CD4-positive, alpha-beta T cell treated with Interleukin-1 beta for 1 hour (primary cell): ENCODE data around the gene CYP2D6.
A peak's percentile ranks its signal among the peaks of the same experiment; 100 is the strongest.
"Not testable (repeated sequence)": the region's sequence is repeated elsewhere in the genome, so short reads cannot be mapped to it uniquely, and the experiment has no call there.

Experiments
- DNase-seq, 2 donors: peaks; one replicate each; pipeline ENCODE4 v3.0.0-alpha.2; 2020 to 2022

Gene CYP2D6

DNA sequence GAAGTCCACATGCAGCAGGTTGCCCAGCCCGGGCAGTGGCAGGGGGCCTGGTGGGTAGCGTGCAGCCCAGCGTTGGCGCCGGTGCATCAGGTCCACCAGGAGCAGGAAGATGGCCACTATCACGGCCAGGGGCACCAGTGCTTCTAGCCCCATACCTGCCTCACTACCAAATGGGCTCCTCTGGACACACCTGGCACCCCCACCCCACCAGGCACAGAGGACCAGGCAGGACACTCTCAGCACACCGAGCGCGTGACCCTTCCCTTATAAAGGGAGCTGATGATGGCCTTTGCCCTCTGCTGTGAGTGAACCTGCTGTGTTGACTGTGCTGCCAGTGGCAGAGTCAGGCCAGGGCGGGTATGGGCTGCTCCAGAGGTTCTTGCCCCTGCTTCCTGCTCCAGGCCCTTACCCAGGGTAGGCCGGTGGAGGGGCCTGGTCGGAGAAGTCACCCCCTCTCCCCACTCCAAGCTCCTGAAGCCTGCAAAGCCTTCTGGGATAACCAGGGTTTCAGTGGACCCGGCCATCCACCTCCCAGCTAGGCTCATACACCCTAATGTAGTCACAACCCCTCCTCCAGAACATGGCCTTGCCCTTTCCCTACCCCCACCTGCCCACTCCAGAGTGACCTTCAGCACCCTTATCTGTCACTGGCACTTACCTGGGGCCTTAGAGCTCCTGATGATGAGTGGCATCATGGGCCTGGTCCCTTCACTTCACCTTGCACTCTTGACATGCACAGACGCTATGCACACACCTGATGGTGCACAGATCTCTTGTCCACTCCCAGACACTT is at the start of gene CYP2D6:
Gene CYP2D6, minus strand, starts transcription at position 172 of the 793 bp plus-strand sequence. Its CDS starts 19 bp downstream, at position 153.
- DNase-seq, result not testable (repeated sequence)

DNA sequence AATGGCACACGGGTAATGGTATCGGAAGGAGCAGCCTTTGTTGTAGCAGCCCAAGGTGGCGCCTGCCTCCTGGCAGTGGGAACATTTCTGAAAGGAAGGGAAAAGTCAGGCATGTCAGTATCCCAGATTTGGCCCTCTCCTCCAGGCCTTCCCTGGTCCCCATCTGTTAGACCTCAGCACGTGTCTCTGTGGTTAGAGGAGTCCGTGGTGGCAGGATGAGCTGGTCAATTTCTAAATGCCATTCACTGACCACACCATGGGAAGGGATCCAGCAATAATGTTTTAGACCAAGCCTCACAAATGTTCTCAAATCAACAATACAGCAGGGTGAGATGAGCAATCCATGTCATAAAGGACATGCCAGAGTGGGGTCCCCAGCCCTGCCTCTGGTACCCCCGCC is 49.0 kb upstream of the CYP2D6 start:
- no peak for DNase-seq

DNA sequence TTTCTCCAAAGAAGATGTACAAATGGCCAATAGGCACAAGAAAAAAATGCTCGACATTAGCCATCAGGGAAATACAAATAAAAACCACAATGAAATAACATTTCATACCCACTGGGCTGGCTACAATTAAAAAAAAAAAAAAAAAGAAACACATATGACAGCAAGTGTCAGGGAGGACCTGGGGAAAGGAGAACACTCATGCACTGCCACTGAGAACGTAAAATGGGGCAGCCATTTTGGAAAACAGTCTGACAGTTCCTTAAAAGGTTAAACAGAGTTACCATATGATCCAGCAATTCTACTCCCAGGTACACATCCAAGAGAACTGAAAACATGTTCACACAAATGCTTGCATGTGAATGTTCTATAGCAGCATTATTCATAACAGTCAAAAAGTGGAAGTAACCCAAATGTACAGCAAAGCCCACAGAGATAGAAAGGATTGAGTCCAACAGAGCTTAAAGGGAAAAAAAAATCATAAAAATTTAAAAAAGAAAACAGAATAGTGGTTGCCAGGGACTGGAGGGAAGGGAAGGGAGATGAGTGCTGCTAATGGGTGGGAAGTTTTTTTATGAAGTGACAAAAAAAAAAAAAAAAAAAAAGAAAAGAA is 48.4 kb upstream of the CYP2D6 start:
- DNase-seq, result no peak

DNA sequence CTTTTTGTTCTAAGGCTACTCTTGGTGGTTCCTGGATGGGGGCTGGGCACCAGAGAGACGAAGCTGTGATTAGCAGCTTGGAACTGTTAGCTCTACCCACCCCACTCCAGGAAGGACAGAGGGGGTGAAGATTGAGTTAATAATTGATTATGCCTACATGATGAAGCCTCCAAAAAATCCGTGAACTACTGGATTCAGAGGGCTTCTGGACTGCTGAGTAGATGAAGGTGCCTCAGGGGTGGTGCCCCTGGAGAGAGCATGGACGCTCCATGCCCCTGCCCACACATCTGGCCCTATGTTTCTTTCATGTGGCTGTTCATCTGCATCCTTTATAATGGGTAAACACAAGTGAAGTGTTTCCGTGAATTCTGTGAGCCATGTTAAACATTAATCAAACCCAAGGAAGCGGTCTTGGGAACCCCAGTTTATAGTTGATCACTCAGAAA is 47.3 kb upstream of the CYP2D6 start:
- DNase-seq, result no peak

DNA sequence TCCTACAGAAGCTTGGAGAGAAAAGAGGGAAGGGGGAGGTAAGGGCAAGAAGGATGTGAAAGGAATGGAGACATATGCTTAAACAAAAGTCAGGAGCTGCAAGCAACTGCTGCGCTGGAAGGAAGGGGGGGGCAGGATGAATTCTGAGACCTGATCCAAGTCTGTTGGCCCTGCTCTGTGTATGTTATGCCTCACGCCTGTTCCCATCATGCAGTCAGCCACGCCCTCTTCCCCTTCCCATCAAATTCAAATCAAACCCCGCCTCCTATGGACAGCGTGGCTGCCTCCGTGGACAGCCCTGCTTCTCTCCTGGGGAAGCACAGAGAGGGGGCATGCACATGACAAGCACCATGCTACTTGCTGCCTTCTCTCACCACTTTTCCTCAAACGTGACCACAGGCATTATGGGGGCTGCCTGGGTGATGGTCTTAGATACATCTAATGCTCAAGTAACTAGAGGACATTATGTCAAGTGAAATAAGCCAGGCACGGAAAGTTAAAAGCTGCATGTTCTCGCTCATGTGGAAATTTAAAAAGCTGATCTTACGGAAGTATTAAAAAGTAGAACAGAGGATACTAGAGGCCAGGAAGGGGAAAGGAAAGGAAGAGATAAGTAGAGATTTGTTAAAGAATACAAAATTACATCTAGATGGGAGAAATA is 45.8 kb upstream of the CYP2D6 start:
- DNase-seq, result no peak

- DNase-seq, result no peak
Measured at GRCh38 chr22:42174062-42174461, 43.5 kb upstream of the CYP2D6 start.

DNA sequence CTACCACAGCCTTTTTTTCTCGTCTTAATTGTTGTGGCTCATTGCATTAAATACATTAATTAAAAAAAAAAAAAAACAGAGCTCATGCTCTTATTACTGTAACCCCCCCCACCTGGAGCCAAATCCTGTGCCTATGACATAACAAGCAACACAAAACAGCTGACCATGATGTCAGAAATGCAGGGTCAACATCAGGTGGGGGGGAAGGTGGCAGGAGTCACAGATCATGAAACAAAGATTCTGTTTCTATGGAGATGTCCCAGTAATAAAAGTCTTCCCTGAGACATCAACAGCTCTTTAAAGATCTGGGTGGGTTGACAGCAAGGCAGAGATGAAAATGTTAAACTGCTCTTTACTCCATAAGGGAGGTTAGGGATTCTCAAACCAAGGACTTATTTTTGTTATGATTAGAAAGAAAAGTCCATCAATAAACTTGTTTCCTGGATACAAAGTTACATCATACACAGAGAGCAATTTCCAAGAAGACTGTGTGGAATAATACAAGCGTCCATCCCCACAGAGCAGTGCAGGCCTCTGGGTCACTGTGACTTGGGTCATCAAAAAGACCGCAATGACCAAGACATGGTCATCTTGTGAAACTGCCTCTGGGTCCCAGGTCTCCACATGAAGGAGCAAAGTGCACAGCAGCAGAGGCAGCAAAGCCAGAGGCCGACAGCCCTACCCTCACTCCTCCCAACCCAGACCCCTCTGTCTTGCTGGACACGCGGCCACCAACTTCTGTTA is 42.7 kb upstream of the CYP2D6 start:
- DNase-seq, result no peak

DNA sequence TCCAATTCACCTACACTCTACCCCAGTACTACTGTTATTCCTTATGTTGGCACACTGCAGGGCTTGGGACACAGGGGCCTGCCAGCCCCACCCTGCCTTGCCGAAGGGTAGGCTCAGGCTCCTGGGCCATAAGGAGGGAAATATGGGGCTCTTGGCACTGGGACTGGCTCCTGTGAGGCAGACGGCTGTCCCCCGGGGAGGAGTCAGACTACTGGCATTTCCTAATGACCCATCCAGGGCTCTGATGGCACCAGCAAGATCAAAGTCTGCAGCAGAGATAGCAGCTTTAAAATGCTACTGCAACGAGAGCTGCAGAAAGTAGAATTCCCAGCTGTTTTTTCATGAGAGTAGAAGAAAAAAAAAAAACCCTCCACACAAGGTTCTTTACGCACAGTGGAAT is 42.2 kb upstream of the CYP2D6 start:
- no peak for DNase-seq

GRCh38 chr22:42171946-42172719 is 41.5 kb upstream of the CYP2D6 start:
- DNase-seq, result no peak

DNA sequence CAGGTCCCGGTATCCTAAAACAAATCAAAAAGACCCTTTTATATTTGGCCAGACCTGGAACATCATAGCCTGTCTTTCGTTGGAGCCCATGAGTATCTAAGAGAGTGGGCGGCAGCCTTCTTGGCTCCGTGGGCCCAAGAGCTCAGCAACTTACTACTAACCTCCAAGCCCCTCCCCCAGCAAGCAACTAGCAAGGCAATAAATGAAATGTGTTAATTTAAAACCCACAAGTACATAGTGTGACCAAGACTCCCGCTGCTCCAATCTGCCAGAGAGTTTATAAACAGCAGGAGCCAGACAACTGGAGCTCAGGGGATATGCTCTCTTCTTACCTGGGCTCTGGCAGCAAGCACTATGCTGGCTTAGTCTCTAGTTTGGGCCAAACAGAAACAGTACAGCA is 40.8 kb upstream of the CYP2D6 start:
- no peak for DNase-seq

DNA sequence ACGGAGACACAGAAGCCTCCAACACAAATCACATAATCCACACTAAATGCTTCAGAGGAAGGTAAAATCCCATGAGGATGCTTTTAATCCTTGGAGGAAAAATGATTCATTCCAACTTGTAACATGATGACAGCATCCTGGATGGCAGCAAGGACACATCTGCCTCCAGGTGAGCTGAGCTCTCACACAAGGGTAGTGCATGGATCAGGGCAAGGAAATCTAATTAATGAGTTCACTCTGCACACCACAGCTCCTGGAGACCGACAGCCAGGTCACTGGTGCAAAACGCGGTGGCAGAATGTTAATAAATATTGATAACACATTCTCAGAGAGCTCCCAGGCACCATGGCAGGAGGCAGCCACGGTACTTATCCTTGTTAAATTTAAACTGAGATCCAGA is 40.3 kb upstream of the CYP2D6 start:
- DNase-seq, result no peak

- peak; percentile 74 to 77 for DNase-seq
Measured at GRCh38 chr22:42169055-42169469, 38.5 kb upstream of the CYP2D6 start.

- no peak for DNase-seq
Measured at GRCh38 chr22:42168476-42168875, 37.9 kb upstream of the CYP2D6 start.

- no peak for DNase-seq
Measured at GRCh38 chr22:42167066-42167465, 36.5 kb upstream of the CYP2D6 start.

GRCh38 chr22:42164901-42165300 is 34.3 kb upstream of the CYP2D6 start:
- no peak for DNase-seq

- no peak for DNase-seq
Measured at GRCh38 chr22:42163515-42163914, 32.9 kb upstream of the CYP2D6 start.

GRCh38 chr22:42162728-42163489 is 32.3 kb upstream of the CYP2D6 start:
- DNase-seq, result no peak

GRCh38 chr22:42160830-42161696 is 30.5 kb upstream of the CYP2D6 start:
- DNase-seq, result no peak

DNA sequence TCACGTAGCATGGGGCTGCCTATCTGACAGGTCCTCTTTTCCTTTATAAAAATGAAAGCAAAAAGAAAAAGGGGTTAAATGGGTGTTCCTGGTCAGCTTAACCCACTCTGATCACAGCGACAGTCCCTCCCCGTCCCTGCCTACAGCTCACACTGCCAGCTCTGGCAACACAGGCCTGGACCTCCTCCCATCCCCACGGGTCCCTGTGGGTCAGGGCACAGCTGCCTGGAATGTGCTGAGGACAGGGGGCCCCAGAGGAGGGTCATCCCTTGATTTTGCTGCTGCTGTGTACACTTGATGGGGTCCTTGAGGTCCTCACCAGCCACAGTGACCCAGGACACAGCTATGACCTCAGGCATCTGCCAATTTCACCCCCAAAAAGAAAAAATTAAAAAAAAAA is 29.6 kb upstream of the CYP2D6 start:
- DNase-seq, result no peak

- DNase-seq, result no peak
Measured at GRCh38 chr22:42158456-42159132, 28.0 kb upstream of the CYP2D6 start.
